IMR-90 (cell line): ENCODE data around the gene BTBD17. TPM values are rescaled to one million over a fixed set of nuclear protein-coding genes. Genes with fewer than 3 reads are reported as not detected.

Source experiments
- ATAC-seq: fragments of 200-7000 bp; cut with Tn5 transposase; 2 replicates; pipeline ENCODE4 v1.9.1; 2020; ENCODE audit warnings: low read depth, mild to moderate bottlenecking, moderate library complexity
- BruUV-seq: library from RNA; stranded (reverse); fragments of 400-500 nt; replicated peaks from 2 replicates; lab custom pipeline; 2021; lab: Mats Ljungman, UMichigan
- CTCF ChIA-PET: fragments of 300-600 bp; formaldehyde crosslinking; extraction: SDS; loops from one replicate; lab custom pipeline; 2021; ENCODE audit warnings: antibody characterized with exemption; lab: Yijun Ruan, JAX
- POLR2A ChIA-PET: fragments of 300-600 bp; sonication (Branson Sonifier 250); formaldehyde crosslinking; loops from one replicate; lab custom pipeline; 2022; ENCODE audit warnings: antibody characterized with exemption; ENCODE audit not compliant: unreplicated experiment; lab: Charles Lee
- DNase-seq: peaks from one replicate; pipeline ENCODE4 v3.0.0; 2013
- H2AFZ ChIP-seq: replicated peaks from 2 replicates; pipeline ENCODE3; 2013; ENCODE audit warnings: low read length, mild to moderate bottlenecking; ENCODE audit not compliant: poor library complexity
- H2AK5ac ChIP-seq: 2 replicates; pipeline ENCODE4 v1.6.1; 2013; ENCODE audit warnings: low read depth, low read length, inconsistent platforms
- H2AK9ac ChIP-seq: replicated peaks from 2 replicates; pipeline ENCODE3; 2013; ENCODE audit warnings: mild to moderate bottlenecking, low read depth, low read length, moderate library complexity; ENCODE audit not compliant: poor library complexity
- H2BK120ac ChIP-seq: 2 replicates; pipeline ENCODE4 v1.6.1; 2013; ENCODE audit warnings: low read depth, low read length, inconsistent platforms
- H2BK15ac ChIP-seq: 3 replicates; pipeline ENCODE4 v1.6.1; 2013; ENCODE audit warnings: low read depth, low read length, inconsistent platforms
- H2BK20ac ChIP-seq: 2 replicates; pipeline ENCODE4 v1.6.1; 2013; ENCODE audit warnings: low read depth, mild to moderate bottlenecking, inconsistent platforms, low read length, moderate library complexity
- H2BK5ac ChIP-seq: 2 replicates; pipeline ENCODE4 v1.6.1; 2013; ENCODE audit warnings: mild to moderate bottlenecking, low read depth, low read length, inconsistent platforms; ENCODE audit not compliant: poor library complexity, severe bottlenecking
- H3K14ac ChIP-seq: replicated peaks from 2 replicates; pipeline ENCODE4 v1.6.1; 2013; ENCODE audit warnings: low read depth, low read length, inconsistent platforms
- H3K18ac ChIP-seq: 2 replicates; pipeline ENCODE4 v1.6.1; 2013; ENCODE audit warnings: low read depth, low read length, control low read depth
- H3K23ac ChIP-seq: 2 replicates; pipeline ENCODE4 v1.6.1; 2013; ENCODE audit warnings: low read depth, low read length, inconsistent platforms
- H3K27ac ChIP-seq: 2 replicates; pipeline ENCODE4 v1.5.1; 2013; ENCODE audit warnings: mild to moderate bottlenecking, control low read depth, low read length; ENCODE audit not compliant: insufficient read depth
- H3K27me3 ChIP-seq: 2 replicates; pipeline ENCODE4 v1.6.1; 2013; ENCODE audit warnings: low read length; ENCODE audit not compliant: control insufficient read depth, insufficient read depth
- H3K36me3 ChIP-seq: 2 replicates; pipeline ENCODE4 v1.6.1; 2013; ENCODE audit warnings: low read length, mixed read lengths; ENCODE audit not compliant: control insufficient read depth, insufficient read depth
- H3K4ac ChIP-seq: 2 replicates; pipeline ENCODE4 v1.6.1; 2013; ENCODE audit warnings: low read depth, low read length, inconsistent platforms
- H3K4me1 ChIP-seq: 2 replicates; pipeline ENCODE4 v1.6.1; 2013; ENCODE audit warnings: low read length, mixed read lengths; ENCODE audit not compliant: control insufficient read depth, insufficient read depth
- H3K4me2 ChIP-seq: 2 replicates; pipeline ENCODE4 v1.6.1; 2013; ENCODE audit warnings: low read depth, mild to moderate bottlenecking, control low read depth, low read length, moderate library complexity
- H3K4me3 ChIP-seq: 2 replicates; pipeline ENCODE4 v1.5.1; 2013; ENCODE audit warnings: low read depth, mild to moderate bottlenecking, control low read depth, low read length, moderate library complexity; ENCODE audit not compliant: insufficient read depth
- H3K56ac ChIP-seq: 2 replicates; pipeline ENCODE4 v1.6.1; 2013; ENCODE audit warnings: low read length, inconsistent platforms; ENCODE audit not compliant: insufficient read depth; ENCODE audit errors: extremely low read depth
- H3K79me1 ChIP-seq, 2 experiments: 2 replicates each; pipeline ENCODE4 v1.6.1; 2013; ENCODE audit warnings: low read length in 2 of 2, inconsistent platforms in 1 of 2, low read depth in 1 of 2
- H3K9ac ChIP-seq: 2 replicates; pipeline ENCODE4 v1.6.1; 2013; ENCODE audit warnings: low read depth, low read length, control low read depth
- H3K9me1 ChIP-seq: 2 replicates; pipeline ENCODE4 v1.6.1; 2013; ENCODE audit warnings: low read length, inconsistent platforms; ENCODE audit not compliant: insufficient read depth
- H3K9me3 ChIP-seq: 2 replicates; pipeline ENCODE4 v1.6.1; 2013; ENCODE audit warnings: low read length; ENCODE audit not compliant: control insufficient read depth, insufficient read depth
- H4K20me1 ChIP-seq: 2 replicates; pipeline ENCODE4 v1.6.1; 2013; ENCODE audit warnings: low read length, inconsistent platforms; ENCODE audit not compliant: insufficient read depth
- H4K5ac ChIP-seq: 2 replicates; pipeline ENCODE4 v1.6.1; 2013; ENCODE audit warnings: mild to moderate bottlenecking, low read depth, low read length, control low read depth
- H4K8ac ChIP-seq, 2 experiments: 2 replicates each; pipeline ENCODE4 v1.6.1; 2013; ENCODE audit warnings: low read depth in 2 of 2, low read length in 2 of 2, control low read depth in 1 of 2, inconsistent platforms in 1 of 2
- H4K91ac ChIP-seq: 2 replicates; pipeline ENCODE4 v1.6.1; 2013; ENCODE audit warnings: low read depth, low read length, inconsistent platforms; ENCODE audit not compliant: insufficient read depth
- MAFK ChIP-seq: IDR thresholded peaks from 2 replicates; pipeline ENCODE4 v1.6.1; 2012; ENCODE audit warnings: low read depth, low read length, improper control_type of control experiment
- MAZ ChIP-seq: IDR thresholded peaks from 2 replicates; pipeline ENCODE4 v1.6.1; 2012; ENCODE audit warnings: low read depth, mild to moderate bottlenecking, low read length, improper control_type of control experiment, moderate library complexity, borderline replicate concordance
- NFE2L2 ChIP-seq: fragments of 150-350 bp; IDR thresholded peaks from 2 replicates; pipeline ENCODE4 v1.6.1; 2016; ENCODE audit warnings: low read depth, mild to moderate bottlenecking, low read length
- POLR2A ChIP-seq: IDR thresholded peaks from 2 replicates; pipeline ENCODE4 v1.6.1; 2012; ENCODE audit warnings: mild to moderate bottlenecking, low read depth, low read length
- RAD21 ChIP-seq: IDR thresholded peaks from 2 replicates; pipeline ENCODE4 v1.6.1; 2012; ENCODE audit warnings: low read length, improper control_type of control experiment
- RCOR1 ChIP-seq: IDR thresholded peaks from 2 replicates; pipeline ENCODE4 v1.6.1; 2012; ENCODE audit warnings: mild to moderate bottlenecking, low read length, improper control_type of control experiment; ENCODE audit not compliant: insufficient replicate concordance
- RFX5 ChIP-seq: IDR thresholded peaks from 2 replicates; pipeline ENCODE4 v1.8.0; 2012; ENCODE audit warnings: low read depth, mild to moderate bottlenecking, low read length, moderate library complexity
- USF2 ChIP-seq: fragments of 150-350 bp; IDR thresholded peaks from 2 replicates; pipeline ENCODE4 v1.6.1; 2017; ENCODE audit warnings: mild to moderate bottlenecking, antibody characterized with exemption, low read length, low read depth
- WGBS, 2 experiments: methylation state at CpG; one replicate each; pipeline versions ENCODE4 v1.1.5 to v1.1.7; 2013; ENCODE audit warnings: missing lambda C conversion rate in 2 of 2; ENCODE audit not compliant: insufficient read length in 1 of 2; ENCODE audit errors: extremely low coverage in 2 of 2; 5-methylcytosine and 5-hydroxymethylcytosine counted together
- dilution Hi-C: fragments of 300-500 bp; cut with HindIII; formaldehyde crosslinking; loops from one replicate; pipeline ENCODE4 v1.14.3; 2018; ENCODE audit warnings: low sequenced_read_pairs; ENCODE audit not compliant: unreplicated experiment
- in situ Hi-C: fragments of 300-500 bp; cut with MboI; formaldehyde crosslinking; loops from 3 replicates; pipeline ENCODE4 v1.14.3; 2019; ENCODE audit warnings: low sequenced_read_pairs, inconsistent platforms, mixed read lengths
- intact Hi-C: fragments of 100-400 bp; cut with micrococcal nuclease; formaldehyde crosslinking; loops from 2 replicates; pipeline ENCODE4 v1.10.0; 2022
- polyA plus RNA-seq, 3 experiments: library from polyadenylated mRNA; depleted of rRNA; stranded (reverse); fragments of >200 nt; gene quantifications; 2 replicates each; pipeline ENCODE4 v1.2.3, GENCODE V29; 2012; ENCODE audit warnings: low replicate concordance in 1 of 3
- total RNA-seq: library from RNA; depleted of rRNA; stranded (reverse); fragments of >200 nt; gene quantifications from 2 replicates; pipeline ENCODE4 v1.2.3, GENCODE V29; 2012

BTBD17 gene
- total and polyA plus RNA-seq, 2 of the 4 experiments (the other 2 are of a cell fraction) = not detected

- no peak within 1 kb of the TSS for H3K18ac ChIP-seq
- no peak within 1 kb of the TSS for H3K9ac ChIP-seq
- no peak within 1 kb of the TSS for H4K5ac ChIP-seq
- no peaks in the 10 kb centered on the region for H4K20me1 ChIP-seq
- no peaks in the 10 kb centered on the region for H3K79me1 ChIP-seq
- H2BK20ac ChIP-seq = no peak within 1 kb of the TSS
- H2AK5ac ChIP-seq = no peak within 1 kb of the TSS
- peaks cover 2% of the 10 kb centered on the region; the same call in 1 of the 2 replicates for H3K9me3 ChIP-seq
- intact Hi-C loops (no loop called here), dilution Hi-C loops (no loop called here), in situ Hi-C loops (no loop called here)
- H2BK15ac ChIP-seq = no peak within 1 kb of the TSS
- H3K27me3 ChIP-seq = peaks cover 8% of the 10 kb centered on the region
- no peak within 1 kb of the TSS for H3K27ac ChIP-seq
- ChIA-PET CTCF (no interaction called here), POLR2A (no interaction called here)
- 16% methylated on average over 8 of the region's 73 CpGs; no CpG with 5 or more reads in 1 of the 2 experiments for WGBS, 2 experiments
- H2AK9ac ChIP-seq = peak within 1 kb of the TSS; percentile 52
- no peak within 1 kb of the TSS for H3K4me3 ChIP-seq
- no peak within 1 kb of the TSS for H4K8ac ChIP-seq
- DNase-seq (no peak), ATAC-seq (peak; percentile 46)
- TF ChIP-seq MAZ = no peak
- TF ChIP-seq USF2 = no peak
- no peak for TF ChIP-seq RFX5
- no peak for TF ChIP-seq RCOR1
- TF ChIP-seq RAD21 = no peak
- no peak for TF ChIP-seq POLR2A
- TF ChIP-seq MAFK = no peak
- TF ChIP-seq NFE2L2 = no peak
- no peak within 1 kb of the TSS for H2BK120ac ChIP-seq
- H3K4me2 ChIP-seq = peak within 1 kb of the TSS; percentile 35; the same call in 1 of the 2 replicates
- H3K4me1 ChIP-seq = no peaks in the 10 kb centered on the region
- peak within 1 kb of the TSS; percentile 32 for H2AFZ ChIP-seq
- no peak within 1 kb of the TSS for H3K56ac ChIP-seq
- no TSS peak for BruUV-seq
- no peak within 1 kb of the TSS for H2BK5ac ChIP-seq
- no peak within 1 kb of the TSS for H3K4ac ChIP-seq
- H3K14ac ChIP-seq = no peak within 1 kb of the TSS
- no peak within 1 kb of the TSS for H3K23ac ChIP-seq
- H4K91ac ChIP-seq = no peak within 1 kb of the TSS
- H3K9me1 ChIP-seq = no peaks in the 10 kb centered on the region
- H3K36me3 ChIP-seq = no peaks in the 10 kb centered on the region
Measured at GRCh38 chr17:74325743-74326379, 35.8 kb downstream of the BTBD17 start, which contains the start of gene KIF19. Gene KIF19, plus strand, starts transcription at chr17:74326226. Its CDS starts 124 bp downstream, at chr17:74326350.
